Stomach smooth muscle (tissue), 2 donors: ENCODE data around the gene SLC29A1.
A peak's percentile ranks its signal among the peaks of the same experiment; 100 is the strongest.

Experiments
- H3K27ac ChIP-seq: one replicate; pipeline ENCODE4 v1.7.0; 2013; ENCODE audit warnings: mild to moderate bottlenecking, low read length, inconsistent platforms
- H3K27me3 ChIP-seq, 2 donors: one replicate each; pipeline ENCODE4 v1.7.0; 2013; ENCODE audit warnings: low read length in 2 of 2; ENCODE audit not compliant: insufficient read depth in 2 of 2, control insufficient read depth in 1 of 2
- H3K36me3 ChIP-seq, 2 donors: one replicate each; pipeline ENCODE4 v1.7.0; 2013; ENCODE audit warnings: low read length in 2 of 2; ENCODE audit not compliant: control insufficient read depth in 2 of 2, insufficient read depth in 2 of 2
- H3K4me1 ChIP-seq: one replicate; pipeline ENCODE4 v1.7.0; 2013; ENCODE audit warnings: low read length; ENCODE audit not compliant: control insufficient read depth, insufficient read depth
- H3K4me3 ChIP-seq, 2 donors: one replicate each; pipeline ENCODE4 v1.7.0; 2013; ENCODE audit warnings: low read length in 2 of 2
- H3K9ac ChIP-seq, 2 donors: one replicate each; pipeline ENCODE4 v1.7.0; 2013; ENCODE audit warnings: low read length in 2 of 2, mild to moderate bottlenecking in 1 of 2
- H3K9me3 ChIP-seq, 2 donors: one replicate each; pipeline ENCODE4 v1.7.0; 2013; ENCODE audit warnings: low read length in 2 of 2; ENCODE audit not compliant: control insufficient read depth in 2 of 2
- donor health status: healthy.
- donor health status: Pancreatic carcinoma.

SLC29A1 gene

DNA sequence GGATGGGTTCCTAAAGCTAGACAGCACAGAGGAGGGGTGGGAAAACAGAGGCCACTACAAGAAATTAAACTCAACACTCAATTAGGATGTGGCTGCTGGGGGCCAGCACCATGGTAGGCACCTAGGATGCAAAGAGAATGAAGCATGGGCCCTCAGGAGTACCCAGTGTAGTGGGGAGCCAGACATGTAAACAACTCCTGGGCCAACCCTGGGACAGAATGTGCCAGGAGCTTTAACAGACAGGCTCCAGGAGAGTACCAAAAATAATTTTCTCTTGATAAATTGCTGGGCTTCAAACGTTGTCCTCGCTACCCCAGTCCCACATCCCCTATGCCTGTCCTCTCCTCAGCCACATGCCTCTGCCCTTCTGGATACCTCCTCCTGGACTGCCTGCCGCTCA, 48.5 kb downstream of the SLC29A1 start:
- H3K4me1 ChIP-seq: peaks cover 10% of the 10 kb centered on the region
- no peak overlapping the region for H3K4me3 ChIP-seq
- H3K9me3 ChIP-seq: no peaks in the 10 kb centered on the region
- H3K27me3 ChIP-seq: peaks cover 58 to 66% of the 10 kb centered on the region in 2 donors
- H3K27ac ChIP-seq: no peak overlapping the region
- no peak overlapping the region for H3K9ac ChIP-seq
- no peaks in the 10 kb centered on the region for H3K36me3 ChIP-seq

DNA sequence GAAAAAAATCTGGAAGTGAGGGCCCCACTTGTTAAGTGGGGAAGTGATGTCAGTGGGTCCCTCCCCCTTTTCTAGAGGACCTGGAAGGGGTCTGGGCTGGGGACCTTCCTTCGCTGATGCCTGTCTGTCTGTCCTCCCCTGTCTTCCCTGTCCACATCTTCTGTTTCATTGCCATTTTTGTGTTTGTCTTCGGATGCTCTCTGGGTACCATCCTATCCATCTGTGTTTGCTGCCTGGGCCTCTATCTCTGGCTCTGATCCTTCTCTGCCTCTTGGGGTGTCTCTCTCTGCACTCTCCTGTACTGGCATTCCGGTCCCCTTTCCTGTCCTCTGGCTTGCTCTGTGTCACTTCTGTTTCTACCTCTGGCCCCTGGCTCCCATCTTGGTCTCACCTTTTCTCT, 49.1 kb downstream of the SLC29A1 start:
- Histone ChIP-seq H3K27me3 (peaks cover 64 to 72% of the 10 kb centered on the region in 2 donors), H3K27ac (no peak overlapping the region), H3K9ac (no peak overlapping the region), H3K36me3 (no peaks in the 10 kb centered on the region), H3K4me3 (no peak overlapping the region), H3K4me1 (peaks cover 10% of the 10 kb centered on the region), H3K9me3 (no peaks in the 10 kb centered on the region)

GRCh38 chr6:44272999-44273566, 49.7 kb downstream of the SLC29A1 start:
- no peak overlapping the region for H3K9ac ChIP-seq
- H3K4me1 ChIP-seq: peaks cover 10% of the 10 kb centered on the region
- no peaks in the 10 kb centered on the region for H3K36me3 ChIP-seq
- H3K27ac ChIP-seq: no peak overlapping the region
- H3K4me3 ChIP-seq: no peak overlapping the region
- H3K27me3 ChIP-seq: peaks cover 68 to 77% of the 10 kb centered on the region in 2 donors
- no peaks in the 10 kb centered on the region for H3K9me3 ChIP-seq

GRCh38 chr6:44273617-44274016, 50.2 kb downstream of the SLC29A1 start:
- Histone ChIP-seq H3K9ac (no peak overlapping the region), H3K9me3 (no peaks in the 10 kb centered on the region), H3K27ac (no peak overlapping the region), H3K36me3 (no peaks in the 10 kb centered on the region), H3K4me3 (no peak overlapping the region), H3K27me3 (peaks cover 64 to 80% of the 10 kb centered on the region in 2 donors), H3K4me1 (peaks cover 10% of the 10 kb centered on the region)

DNA sequence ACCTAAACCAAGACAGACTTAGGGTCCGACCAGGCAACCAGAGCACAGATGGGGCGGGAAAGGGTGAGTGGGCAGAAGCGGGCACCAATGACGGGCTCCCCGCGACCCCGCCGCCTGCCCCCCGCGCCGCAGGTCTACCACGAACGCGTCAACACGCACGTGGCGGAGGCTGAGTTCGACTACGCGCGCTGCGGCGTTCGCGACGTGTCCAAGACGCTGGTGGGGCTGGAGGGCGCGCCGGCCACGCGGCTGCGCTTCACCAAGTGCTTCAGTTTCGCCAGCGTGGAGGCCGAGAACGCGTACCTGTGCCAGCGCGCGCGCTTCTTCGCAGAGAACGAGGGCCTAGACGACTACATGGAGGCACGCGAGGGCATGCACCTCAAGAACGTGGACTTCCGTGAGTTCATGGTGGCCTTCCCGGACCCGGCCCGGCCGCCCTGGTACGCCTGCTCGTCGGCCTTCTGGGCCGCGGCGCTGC, 51.9 kb downstream of the SLC29A1 start:
- Histone ChIP-seq H3K27me3 (peaks cover 51 to 67% of the 10 kb centered on the region in 2 donors), H3K4me1 (peaks cover 10% of the 10 kb centered on the region), H3K4me3 (peak overlapping the region in 1 of 2 donors; percentile 64), H3K9me3 (no peaks in the 10 kb centered on the region), H3K27ac (no peak overlapping the region), H3K9ac (no peak overlapping the region), H3K36me3 (no peaks in the 10 kb centered on the region)

- no peak overlapping the region for H3K27ac ChIP-seq
- no peaks in the 10 kb centered on the region for H3K9me3 ChIP-seq
- no peaks in the 10 kb centered on the region for H3K36me3 ChIP-seq
- H3K4me1 ChIP-seq: peaks cover 10% of the 10 kb centered on the region
- H3K27me3 ChIP-seq: peaks cover 51 to 66% of the 10 kb centered on the region in 2 donors
- no peak overlapping the region for H3K9ac ChIP-seq
- H3K4me3 ChIP-seq: peak overlapping the region; percentile 46 to 64
These were observed 52.6 kb downstream of the SLC29A1 start for GRCh38 chr6:44275749-44276648.

DNA sequence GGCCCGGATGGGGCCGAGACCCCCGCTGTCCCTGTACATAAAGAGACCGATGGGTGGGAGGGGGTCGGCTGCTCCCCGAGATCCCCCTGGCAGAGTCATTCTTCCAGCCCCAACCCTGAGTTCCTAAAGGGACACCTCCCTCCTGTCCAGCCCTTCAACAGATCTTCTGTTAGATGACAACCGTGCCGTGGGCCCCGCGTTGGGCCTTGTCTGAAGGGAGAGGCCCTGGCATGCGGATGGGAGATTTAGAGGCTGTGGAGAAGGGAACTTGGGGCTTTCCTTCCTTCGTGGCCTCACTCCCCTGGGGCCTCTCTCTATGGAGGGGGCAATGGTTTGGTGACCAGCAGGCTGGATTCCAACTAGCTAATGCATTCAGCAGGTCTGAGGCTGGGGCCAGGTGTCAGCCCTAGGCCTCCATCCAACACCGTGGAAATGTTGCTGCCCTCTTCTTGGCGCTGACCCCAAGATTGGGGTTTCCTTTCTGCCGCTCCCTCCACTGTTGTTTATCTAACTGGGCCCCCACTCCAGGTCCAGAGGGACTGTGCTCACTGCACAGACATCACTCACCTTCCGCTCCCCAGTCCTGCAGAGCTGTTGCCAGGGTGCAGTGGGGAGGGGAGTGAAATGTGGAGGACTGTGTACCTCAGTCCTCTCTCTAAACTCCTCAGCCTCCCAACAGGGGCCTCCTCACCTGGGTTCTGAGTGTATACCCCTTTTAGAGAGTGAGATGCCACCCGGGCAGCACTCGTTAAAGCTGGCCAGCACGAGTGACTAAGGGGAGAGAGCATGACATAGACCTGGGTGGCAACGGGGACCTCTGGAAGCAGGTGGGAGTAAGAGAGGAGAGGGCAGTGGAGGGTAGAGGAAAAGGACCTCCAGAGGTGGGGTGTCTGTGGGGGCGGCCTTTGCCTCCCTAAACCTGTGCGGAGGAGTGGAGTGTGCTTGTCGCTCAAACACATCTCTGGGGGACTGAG, 53.6 kb downstream of the SLC29A1 start:
- Histone ChIP-seq H3K36me3 (no peaks in the 10 kb centered on the region), H3K27me3 (peaks cover 42 to 56% of the 10 kb centered on the region in 2 donors), H3K27ac (no peak overlapping the region), H3K4me1 (peaks cover 8% of the 10 kb centered on the region), H3K9me3 (no peaks in the 10 kb centered on the region), H3K9ac (no peak overlapping the region), H3K4me3 (no peak overlapping the region)

DNA sequence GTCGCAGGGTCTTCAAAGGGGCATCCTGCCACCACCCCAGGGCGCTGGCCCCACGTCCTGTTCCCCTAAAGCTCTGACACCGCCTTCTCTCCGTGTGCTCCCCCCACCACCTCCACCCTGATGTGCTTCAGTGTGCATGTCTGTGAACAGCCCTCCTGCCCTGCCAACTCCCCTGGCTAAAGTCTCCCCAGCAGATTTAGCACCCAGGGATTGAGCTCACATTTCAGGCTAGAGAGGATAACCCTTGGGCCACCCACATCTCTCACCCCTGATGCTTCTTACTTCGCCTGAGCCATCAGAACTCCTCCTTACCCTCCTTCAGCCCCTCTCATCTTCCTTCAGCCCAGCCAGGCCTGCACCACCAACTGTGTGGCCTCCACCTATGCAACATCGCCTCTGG, 54.4 kb downstream of the SLC29A1 start:
- H3K4me3 ChIP-seq: no peak overlapping the region
- no peaks in the 10 kb centered on the region for H3K9me3 ChIP-seq
- H3K27me3 ChIP-seq: peaks cover 38 to 48% of the 10 kb centered on the region in 2 donors
- no peak overlapping the region for H3K27ac ChIP-seq
- H3K9ac ChIP-seq: no peak overlapping the region
- H3K36me3 ChIP-seq: no peaks in the 10 kb centered on the region
- H3K4me1 ChIP-seq: peaks cover 8% of the 10 kb centered on the region

DNA sequence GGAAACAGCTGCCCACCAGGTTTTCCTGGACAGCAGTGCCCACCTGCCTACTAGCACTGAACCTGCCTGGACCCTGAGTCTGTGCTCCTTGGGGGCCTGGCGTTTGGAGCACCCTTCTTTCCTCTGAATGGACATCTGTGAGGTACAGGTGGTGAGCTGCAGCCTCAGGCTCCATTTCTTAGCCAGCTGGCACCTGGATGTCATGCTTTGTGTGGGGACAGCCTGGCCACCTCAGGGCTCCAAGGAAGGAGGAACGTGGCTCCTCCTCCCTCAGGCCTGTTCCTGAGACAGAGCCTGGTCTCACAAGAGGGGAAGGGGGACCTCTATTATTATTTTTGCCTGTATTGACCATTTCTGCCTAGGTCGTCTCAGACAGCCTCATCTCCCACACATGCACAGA, 54.9 kb downstream of the SLC29A1 start:
- Histone ChIP-seq H3K9me3 (no peaks in the 10 kb centered on the region), H3K27me3 (peaks cover 32 to 43% of the 10 kb centered on the region in 2 donors), H3K9ac (no peak overlapping the region), H3K4me1 (peaks cover 8% of the 10 kb centered on the region), H3K36me3 (no peaks in the 10 kb centered on the region), H3K27ac (no peak overlapping the region), H3K4me3 (no peak overlapping the region)
